Omental fat pad (tissue), 4 donors: Measurements from ENCODE around the gene AFAP1. TPM values are rescaled to one million over a fixed set of nuclear protein-coding genes. Genes with fewer than 3 reads are reported as not detected.
A peak's percentile ranks its signal among the peaks of the same experiment; 100 is the strongest.

Source experiments
- ATAC-seq: fragments of 150-250 bp; one replicate; pipeline ENCODE4 v1.9.1; 2016; ENCODE audit warnings: mild to moderate bottlenecking, moderate library complexity; ENCODE audit not compliant: low FRiP score
- DNase-seq: peaks from one replicate; pipeline ENCODE4 v3.0.0-alpha.2; 2019; ENCODE audit warnings: low spot score
- total RNA-seq, 4 donors: library from RNA; depleted of rRNA; stranded (reverse); fragments of >200 nt; gene quantifications; one replicate each; pipeline ENCODE4 v1.1.0, GENCODE V29; 2016
- TF ChIP-seq, protein P1 (sequence below), 3 donors: fragments of 450-650 bp; IDR thresholded peaks; one replicate each; pipeline ENCODE4 v1.5.1; 2016 to 2017; ENCODE audit warnings: antibody characterized with exemption in 3 of 3, mild to moderate bottlenecking in 3 of 3, moderate library complexity in 2 of 3

AFAP1 gene
- total RNA-seq, 4 donors from 2014 or later = 24.6 to 35.5 (median 26.9) TPM

DNA sequence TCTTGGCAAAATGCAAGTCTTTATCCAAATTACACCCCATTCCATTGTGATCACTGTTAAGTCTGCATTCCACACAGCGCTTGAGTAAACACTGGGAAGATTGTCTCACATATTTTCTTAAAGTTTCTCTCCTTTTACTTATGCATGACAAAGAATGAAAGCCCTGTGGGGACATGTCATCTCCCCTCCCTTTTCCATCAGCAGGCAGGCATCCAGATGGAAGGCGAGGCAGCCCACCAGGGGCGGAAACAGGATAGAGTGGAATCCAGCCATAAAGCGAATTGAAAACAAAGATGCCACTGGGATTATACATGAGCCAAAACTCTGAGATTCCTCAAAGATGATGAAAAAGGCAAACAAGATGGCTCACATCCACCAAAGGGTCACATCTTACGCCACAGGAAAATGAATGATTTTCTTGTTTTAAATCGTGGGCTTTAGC is 78.2 kb downstream of the AFAP1 start:
- DNase-seq = no peak
- ATAC-seq = no peak

DNA sequence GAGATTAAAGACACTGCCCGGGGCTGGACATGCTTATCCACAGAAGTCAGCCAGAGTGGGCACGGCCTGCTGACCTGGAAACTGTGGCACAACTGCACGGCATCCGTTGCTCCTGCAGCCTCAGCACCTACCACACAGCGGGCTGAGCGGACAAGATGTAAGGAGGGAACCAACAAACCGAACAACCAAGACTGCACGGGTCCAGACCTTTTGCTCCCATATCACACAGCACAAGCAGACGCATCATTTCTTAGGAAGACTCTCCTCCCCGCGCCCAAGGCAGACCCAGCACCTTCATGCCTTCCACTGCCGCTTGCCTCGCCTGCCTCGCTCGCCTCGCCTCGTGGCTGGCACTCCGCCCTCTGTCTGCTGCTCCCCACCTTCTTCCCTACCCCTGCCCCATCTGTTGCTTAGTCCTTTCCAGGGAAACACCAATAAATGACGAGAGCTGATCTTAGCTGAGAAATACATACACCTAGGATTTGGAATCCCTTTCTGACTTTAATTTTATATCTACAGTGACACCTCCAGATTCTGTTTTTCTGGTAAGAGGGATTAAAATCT is 79.0 kb downstream of the AFAP1 start:
- DNase-seq (no peak), ATAC-seq (no peak)
- TF ChIP-seq, protein P1, sequence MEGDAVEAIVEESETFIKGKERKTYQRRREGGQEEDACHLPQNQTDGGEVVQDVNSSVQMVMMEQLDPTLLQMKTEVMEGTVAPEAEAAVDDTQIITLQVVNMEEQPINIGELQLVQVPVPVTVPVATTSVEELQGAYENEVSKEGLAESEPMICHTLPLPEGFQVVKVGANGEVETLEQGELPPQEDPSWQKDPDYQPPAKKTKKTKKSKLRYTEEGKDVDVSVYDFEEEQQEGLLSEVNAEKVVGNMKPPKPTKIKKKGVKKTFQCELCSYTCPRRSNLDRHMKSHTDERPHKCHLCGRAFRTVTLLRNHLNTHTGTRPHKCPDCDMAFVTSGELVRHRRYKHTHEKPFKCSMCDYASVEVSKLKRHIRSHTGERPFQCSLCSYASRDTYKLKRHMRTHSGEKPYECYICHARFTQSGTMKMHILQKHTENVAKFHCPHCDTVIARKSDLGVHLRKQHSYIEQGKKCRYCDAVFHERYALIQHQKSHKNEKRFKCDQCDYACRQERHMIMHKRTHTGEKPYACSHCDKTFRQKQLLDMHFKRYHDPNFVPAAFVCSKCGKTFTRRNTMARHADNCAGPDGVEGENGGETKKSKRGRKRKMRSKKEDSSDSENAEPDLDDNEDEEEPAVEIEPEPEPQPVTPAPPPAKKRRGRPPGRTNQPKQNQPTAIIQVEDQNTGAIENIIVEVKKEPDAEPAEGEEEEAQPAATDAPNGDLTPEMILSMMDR (IDR thresholded peaks at IDR 0.05) = no peak

More for the DNA sequence above, 78.2 kb downstream of the AFAP1 start:
- TF ChIP-seq, protein P1 (IDR thresholded peaks at IDR 0.05) = no peak

DNA sequence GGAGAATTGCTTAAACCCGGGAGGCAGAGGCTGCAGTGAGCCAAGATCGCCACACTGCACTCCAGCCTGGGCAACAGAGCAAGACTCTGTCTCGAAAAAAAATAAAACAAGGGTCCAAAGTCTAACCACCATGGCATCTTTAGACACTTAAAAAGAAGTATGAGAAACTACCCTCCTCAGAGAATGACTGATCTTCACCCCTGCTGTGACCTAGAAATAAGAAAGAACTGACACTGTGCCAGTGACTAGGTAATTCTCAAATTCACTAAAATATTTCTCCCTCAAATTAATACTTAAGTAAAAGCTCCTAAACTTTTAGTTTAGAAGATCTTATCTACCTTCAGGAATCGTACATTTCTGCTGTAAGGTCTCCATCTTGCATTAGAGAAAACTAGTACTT is 80.3 kb downstream of the AFAP1 start:
- TF ChIP-seq, protein P1 (IDR thresholded peaks at IDR 0.05) = no peak
- DNase-seq (no peak), ATAC-seq (no peak)

DNA sequence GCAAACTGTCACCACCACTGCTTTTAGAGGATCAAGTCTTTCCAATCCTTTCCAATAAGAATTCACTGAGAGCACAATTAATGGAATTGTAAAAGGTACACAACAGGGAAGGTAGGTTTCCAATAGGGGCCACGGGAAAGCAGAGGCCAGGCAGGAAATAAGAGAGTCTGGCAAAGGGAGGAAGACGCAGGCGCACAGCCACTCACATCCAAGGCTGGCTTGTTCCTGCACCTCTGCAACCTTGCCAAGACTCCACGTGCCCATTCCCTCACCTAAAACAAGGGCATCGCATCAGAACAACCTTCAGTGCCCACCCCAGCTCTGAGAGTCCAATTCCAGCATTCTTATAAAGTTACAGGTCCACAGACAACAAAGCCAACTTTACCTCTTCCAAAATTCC is 81.2 kb downstream of the AFAP1 start:
- ATAC-seq (no peak), DNase-seq (no peak)
- TF ChIP-seq, protein P1 (IDR thresholded peaks at IDR 0.05) = no peak

DNA sequence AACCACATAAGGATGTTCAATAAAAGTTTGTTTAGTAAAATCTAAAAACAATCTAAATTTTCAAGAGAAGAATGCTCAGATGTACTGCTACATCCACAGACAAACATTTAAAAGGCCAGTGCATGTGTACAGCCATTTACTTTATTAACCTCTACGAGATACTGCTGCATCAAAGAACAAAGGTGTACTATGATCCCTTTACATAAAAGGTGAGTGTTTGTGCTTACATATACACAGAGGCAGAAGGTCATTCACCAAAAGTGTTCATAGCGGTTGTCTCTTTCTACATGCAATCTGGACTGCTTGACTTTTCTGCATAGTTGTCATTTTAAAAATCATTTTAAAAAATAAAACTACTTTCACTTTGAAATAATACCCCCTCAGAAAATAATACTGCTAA is 81.7 kb downstream of the AFAP1 start:
- DNase-seq = no peak
- ATAC-seq = no peak
- TF ChIP-seq, protein P1 (IDR thresholded peaks at IDR 0.05) = no peak

DNA sequence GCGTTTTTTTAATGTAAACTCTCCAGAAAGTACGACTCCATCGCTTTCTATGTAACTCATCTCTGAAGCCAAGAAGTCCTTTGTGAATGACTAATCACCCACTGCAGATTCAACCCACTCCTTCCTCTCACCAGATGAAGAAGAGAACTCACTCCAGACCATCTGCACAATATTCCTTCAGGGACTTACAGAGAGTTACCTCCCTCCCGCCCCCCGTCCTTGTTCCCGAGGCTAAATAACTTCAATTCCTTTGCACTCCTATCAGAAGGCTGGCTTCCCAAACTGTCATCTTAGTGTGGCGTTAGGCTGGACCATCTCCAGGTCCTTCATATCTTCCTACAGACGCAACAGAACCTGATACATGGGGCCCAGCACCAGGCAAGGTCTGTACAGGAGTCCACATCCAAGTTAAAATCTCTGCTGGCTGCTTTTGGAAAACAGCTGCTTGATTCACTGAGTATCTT is 82.4 kb downstream of the AFAP1 start:
- TF ChIP-seq, protein P1 (IDR thresholded peaks at IDR 0.05) = no peak
- peak; percentile 38 for ATAC-seq
- no peak for DNase-seq

DNA sequence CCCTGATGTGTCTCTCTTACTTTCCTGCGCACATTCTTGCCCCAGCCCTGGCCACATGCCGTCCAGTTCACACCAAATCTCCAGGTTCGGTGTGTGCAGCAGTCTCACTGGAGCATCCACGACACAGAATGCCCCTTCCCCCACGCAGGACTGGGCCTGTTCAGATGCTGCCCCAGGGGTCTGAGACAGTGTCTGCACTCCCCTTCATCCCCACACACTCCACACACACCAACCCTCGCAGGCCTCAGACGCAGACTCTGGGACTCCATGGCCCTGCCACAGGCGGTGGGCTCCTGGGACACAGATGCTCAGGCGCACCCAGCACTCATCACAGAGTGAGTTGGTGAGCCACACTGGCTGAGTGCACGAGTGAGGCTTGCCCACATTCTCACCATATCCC is 83.9 kb downstream of the AFAP1 start:
- ATAC-seq = no peak
- TF ChIP-seq, protein P1 (IDR thresholded peaks at IDR 0.05) = no peak
- DNase-seq = no peak
